GM19025 (cell line): ENCODE data around the gene RSPH6A.
"Not testable (repeated sequence)": the region's sequence is repeated elsewhere in the genome, so short reads cannot be mapped to it uniquely, and the experiment has no call there.

ENCODE experiments used
- ATAC-seq: cut with Tn5 transposase; IDR thresholded peaks from one replicate; pipeline ENCODE4 v1.9.1; 2021; ENCODE audit warnings: mild to moderate bottlenecking, low read depth, moderate library complexity; ENCODE audit not compliant: unreplicated experiment

RSPH6A gene

DNA sequence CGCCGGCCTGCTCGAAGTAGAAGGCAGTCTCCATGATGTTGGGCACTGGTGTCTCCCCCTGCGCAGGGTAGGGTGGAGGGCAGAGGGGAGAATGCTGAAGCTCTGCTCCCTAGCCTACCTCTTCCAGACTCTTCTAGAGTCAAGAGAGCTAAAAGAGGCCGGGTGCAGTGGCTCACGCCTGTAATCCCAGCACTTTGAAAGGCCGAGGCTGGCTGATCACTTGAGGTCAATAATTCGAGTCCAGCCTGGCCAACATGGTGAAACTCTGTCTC is 10.2 kb downstream of the RSPH6A start:
- no peak for ATAC-seq

DNA sequence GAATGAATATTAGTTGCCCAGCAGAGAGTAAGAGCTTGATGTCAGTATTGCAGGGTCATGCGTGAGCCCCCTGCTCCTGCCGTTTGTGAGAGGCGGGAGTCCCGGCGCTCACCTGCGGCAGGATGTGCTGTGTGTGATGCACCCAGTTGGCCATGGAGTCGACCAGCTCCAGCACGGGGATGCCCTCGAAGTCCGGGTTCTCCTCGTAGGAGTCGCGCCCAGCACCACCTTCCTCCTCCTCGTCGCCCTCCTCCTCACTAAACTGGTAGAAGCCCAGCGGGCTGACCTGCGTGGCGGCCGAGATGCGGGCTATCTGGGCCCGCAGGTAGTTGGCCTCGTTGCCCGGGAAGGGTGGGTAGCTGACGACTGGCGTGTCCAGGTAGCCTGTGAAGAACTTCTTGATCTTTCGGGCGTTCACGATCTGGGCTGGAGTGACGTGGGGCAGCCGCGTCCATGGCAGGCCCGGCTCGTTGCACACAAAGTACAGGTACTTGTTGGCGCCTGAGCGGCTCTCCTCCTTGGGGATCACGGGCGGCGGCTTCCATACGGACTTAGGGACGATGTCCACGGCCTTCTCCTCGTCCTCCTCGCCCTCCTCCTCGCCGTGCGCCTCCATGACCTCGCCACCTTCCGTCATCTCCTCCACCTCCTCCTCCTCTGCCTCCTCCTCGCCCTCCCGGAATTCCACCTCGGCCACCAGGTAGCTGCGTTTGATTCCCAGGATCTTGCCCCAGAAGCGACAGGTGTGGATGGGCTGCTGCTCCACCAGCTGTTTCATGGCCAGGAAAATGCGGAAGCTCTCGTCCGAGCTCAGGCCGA is 10.8 kb downstream of the RSPH6A start:
- no peak for ATAC-seq

DNA sequence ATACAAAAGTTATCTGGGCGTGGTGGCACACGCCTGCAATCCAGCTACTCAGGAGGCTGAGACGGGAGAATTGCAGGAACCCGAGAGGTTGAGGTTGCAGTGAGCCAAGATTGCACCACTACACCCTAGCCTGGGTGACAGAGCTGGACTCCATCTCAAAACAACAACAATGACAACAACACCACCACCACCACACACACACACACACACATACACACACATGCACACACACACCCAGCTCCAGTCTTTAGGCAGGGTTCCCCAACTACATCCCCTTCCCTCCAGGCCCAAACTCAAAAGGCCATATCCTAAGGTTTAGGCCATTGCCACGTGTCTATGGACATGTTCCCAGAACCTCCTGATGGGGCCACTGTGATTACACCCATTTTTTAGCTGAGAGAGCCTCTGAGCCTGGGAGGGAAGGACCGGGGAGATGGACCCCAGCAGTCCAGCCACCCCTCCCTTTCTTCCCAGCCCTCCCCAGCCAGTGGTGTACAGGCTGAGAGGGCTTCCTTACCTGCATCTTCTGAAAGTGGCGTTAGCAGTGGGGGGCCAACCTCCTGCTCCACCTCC is 13.4 kb downstream of the RSPH6A start:
- no peak for ATAC-seq

DNA sequence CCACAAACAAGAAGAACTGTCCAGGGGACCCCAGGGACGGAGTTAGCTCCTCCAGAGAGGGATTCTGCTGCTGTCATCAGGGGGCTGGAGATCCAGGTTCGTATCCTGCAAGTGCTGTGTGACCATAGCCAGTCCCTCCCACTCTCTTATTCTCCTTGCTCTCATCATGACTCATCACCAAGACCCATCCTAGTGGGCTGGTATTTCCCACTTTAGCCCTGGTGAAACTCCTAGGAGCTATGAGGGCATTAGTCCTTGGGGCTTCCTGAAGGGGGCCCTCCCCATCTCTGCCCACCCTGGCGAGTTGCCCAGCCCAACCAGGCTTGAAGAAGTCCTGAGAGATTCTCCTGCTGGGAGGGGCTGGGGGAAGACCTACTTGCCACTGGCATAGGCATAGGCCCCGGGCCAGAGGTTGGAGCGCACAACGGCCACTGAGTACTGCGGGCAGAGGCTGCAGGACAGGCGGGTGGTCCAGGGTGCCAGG is 15.0 kb downstream of the RSPH6A start:
- no peak for ATAC-seq

DNA sequence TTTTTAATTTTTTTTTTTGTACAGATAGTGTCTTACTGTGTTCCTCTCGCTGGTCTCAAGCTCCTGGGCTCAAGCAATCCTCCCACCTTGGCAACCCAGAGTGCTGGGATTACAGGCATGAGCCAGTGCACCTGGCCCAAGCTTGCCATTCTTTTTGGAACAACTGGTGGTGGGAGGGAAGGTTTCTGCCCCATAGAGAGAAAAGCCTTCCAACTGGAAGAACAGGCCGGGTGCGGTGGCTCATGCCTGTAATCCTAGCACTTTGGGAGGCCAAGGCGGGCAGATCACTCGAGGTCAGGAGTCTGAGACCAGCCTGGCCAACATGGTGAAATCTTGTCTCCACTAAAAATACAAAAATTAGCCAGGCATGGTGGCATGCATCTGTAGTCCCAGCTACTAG is 15.6 kb downstream of the RSPH6A start:
- ATAC-seq, result not testable (repeated sequence)

DNA sequence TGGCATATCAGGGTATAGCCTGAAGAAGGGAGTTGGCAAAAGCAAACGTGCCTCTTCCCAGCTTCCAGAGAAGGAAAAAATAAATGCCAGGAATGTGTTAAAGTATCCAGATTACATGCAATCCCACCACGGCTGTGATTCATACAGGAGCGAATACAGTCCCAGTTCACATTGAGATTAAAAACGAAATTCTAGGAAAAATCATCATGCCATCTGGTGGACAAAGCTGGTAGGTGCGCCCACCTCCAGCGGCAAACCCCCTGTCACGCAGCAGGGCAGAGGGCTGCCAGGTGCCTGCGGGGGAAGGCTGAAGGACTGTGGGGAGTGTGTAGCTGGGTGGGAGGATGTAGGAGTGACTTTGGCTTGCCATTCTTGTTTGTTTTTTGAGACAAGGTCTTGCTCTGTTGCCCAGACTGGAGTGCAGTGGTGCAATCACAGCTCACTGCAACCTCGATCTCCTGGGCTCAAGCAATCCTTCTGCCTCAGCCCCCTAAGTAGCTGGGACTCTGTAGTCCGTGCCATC is 16.1 kb downstream of the RSPH6A start:
- no peak for ATAC-seq

DNA sequence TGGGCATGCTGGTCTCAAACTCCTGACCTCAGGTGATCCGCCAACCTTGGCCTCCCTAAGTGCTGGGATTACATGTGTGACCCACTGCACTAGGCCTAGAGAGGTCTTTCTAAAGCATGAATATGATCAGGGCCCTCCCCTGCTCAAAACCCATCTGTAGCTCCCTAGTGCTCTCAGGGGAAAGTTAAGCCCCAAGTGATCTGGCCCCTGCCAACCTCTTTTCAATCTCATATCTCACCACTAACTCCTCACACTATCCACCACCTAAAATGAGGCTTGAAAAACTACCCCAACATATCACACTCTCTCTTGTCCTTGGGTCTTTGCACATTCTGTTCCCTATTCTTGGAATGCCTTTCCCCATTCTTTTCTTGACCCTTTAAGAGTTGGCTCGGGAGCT is 20.5 kb downstream of the RSPH6A start:
- no peak for ATAC-seq

DNA sequence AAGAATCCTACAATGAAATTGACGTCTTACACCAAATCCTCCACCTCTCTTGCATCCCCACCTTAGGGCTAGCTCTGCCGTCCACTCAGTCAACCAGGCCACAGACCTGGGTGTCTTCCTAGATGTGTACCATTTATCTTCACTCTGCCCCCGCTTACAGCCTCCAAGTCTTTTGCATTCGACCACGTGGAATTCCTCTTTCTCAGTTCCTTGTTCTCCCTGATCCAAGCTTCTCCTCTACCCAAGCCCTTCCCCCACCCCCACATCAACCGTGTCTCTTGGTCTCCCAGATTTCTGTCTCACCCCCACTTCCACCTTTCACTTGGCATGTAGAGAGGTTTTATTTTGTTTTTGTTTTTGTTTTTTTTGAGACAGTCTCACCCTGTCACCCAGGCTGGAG is 21.2 kb downstream of the RSPH6A start:
- no peak for ATAC-seq

DNA sequence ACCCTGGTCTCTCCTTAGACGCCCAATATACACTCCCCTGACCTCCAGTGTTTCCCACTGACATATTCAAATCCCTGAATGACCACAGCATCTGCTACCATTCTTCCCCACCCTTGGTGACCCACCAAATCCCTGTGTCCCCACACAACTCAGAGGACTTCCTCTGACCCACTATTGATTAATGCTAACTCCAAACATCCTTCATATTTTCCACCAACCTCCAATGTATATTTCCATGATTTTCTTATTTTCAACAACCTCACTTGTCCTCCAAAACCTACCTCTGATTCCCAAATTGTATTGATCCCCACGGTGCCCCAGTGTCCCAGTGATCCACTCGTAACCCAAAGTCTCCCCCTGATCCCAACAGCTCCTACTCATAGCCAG is 21.9 kb downstream of the RSPH6A start:
- no peak for ATAC-seq

DNA sequence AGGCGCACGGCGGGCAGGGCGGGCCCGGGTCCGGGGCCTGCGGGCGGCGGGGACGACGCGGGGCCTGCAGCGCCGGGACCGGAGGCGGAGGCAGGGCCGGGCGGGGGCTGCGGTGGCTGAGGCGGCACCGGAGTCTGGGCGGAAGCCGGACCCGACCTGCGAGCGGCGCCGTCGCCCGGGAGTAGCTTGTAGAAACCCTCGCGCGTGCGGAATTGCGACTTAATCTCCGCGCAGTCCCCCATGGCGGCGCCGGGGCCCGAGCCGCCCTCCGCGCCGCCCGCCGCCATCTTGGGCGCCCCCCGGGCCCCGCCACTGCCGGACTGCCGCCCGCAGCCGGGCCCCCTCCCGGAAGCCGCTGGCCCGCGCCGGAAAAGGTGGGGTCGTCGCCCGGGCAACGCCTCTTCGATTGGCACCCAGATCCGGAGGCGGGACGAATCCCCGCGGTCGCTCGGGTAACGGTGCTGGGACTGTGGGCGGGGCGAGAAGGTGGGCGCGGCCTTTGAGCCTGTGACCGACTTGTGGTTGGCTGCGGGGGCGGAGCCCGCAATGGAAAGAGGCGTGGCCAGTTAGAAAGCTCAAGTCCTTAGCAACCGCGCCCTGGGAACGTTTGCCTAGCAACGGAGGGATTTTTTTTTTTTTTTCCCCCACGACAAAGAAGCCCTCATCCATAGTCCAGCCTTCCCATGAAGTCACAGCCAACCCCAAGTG is 22.5 kb downstream of the RSPH6A start, which contains the start of gene DMWD:
Gene DMWD, minus strand, starts transcription at position 376 of the 708 bp plus-strand sequence. Its CDS starts 89 bp downstream, at position 287.
- ATAC-seq, result peak; percentile 94

DNA sequence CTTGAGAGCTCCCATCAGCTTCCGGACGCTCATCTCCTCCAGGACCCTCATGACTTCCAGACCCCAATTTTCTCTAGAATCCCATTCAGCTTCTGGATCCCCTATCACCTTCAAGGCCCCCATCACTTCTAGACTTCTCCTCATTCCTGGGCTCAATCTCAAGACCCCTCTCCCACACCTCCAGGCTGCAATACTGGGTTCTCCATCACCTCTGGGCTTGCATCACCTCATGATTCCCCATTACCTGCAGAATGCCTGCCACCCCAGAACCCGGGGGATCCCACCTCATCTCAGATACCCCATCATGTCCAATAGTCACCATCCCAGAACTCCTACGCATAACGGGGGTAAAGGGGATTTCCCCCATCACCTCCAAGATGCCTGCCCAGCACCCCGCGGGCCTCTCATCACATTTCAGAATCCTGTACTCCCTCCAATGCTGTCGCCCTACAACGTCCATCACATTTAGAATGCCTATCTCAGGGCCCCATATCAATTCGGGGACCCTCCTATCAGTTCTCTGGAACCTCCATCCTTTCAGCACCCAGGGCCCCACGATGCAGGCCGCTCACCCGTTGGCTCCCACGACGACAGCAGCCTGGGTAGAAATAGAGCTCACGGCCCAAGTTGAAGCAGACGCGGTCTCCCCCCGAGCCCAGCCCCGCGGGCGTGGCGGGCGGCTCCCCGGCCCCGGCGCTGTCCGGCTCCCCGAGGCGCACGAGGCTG is 23.2 kb downstream of the RSPH6A start:
- peak; percentile 15 for ATAC-seq

DNA sequence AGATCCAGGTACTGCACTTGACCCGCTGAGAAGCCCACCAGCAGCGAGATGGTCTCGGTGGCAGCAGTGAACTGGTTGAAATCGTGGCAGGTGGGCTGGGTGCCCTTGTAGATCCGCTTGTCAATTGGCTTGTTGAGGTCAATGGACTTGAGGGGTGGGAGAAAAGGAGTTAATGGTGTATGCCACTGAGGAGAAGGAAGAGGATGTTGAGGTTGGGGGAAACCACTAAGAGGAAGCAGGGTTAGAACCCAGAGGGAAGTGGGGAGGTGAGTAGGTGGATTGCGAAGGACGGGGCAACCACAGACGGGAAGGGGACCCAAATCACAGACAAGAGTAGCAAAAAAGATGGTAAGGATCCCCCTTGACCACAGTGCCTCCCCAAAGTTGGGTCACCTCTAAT is 24.2 kb downstream of the RSPH6A start:
- ATAC-seq, result no peak

DNA sequence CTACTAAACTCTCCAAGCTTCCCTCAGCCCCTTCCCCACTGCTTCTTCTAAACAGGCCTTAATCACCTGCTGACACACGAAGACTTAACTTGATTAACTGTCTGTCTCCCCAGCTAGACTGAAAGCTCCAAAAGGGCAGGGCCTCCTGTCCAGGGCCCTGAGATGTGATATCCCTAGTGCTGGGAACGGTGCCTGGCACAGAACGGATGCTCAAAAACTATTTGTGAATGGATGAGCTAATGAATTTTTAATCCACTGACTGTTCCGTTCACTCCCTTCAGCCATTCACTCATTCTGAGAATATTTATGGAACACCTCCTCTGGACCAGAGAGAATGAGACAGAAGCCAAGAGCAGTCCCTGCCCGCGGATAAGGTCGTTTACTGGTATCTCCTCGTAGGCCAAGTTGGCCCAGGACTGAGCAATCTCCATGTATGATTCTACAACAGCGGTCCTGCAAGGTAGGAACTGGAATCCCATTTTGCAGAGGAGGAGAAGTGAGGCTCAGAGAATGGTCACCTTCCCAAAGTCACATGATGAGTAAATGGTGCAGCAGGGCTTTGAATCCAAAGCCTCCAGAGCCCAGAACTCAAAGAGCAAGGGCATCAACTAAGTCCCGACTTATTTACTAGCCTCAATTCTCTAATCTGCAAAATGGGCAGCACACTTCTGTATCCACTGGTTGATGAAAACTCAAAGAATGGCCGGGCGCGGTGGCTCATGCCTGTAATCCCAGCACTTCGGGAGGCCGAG is 25.9 kb downstream of the RSPH6A start:
- no peak for ATAC-seq

DNA sequence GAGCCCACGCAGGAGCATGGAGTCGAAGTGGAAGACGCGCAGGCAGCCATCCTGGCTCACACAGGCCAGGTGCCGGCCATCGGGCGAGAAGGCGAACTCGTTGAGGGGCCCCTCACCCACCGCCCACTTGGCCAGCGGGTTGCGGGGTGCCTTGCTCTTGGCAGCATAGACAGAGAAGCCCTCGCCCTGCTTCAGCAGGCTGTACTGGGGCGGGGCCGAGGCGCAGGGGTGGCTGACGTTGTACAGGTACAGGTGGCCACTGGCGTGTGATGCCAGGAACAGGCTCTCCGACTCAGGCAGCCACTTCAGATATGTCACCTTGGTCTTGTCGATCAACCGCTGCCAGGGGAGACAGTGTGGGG is 28.6 kb downstream of the RSPH6A start:
- ATAC-seq, result no peak

DNA sequence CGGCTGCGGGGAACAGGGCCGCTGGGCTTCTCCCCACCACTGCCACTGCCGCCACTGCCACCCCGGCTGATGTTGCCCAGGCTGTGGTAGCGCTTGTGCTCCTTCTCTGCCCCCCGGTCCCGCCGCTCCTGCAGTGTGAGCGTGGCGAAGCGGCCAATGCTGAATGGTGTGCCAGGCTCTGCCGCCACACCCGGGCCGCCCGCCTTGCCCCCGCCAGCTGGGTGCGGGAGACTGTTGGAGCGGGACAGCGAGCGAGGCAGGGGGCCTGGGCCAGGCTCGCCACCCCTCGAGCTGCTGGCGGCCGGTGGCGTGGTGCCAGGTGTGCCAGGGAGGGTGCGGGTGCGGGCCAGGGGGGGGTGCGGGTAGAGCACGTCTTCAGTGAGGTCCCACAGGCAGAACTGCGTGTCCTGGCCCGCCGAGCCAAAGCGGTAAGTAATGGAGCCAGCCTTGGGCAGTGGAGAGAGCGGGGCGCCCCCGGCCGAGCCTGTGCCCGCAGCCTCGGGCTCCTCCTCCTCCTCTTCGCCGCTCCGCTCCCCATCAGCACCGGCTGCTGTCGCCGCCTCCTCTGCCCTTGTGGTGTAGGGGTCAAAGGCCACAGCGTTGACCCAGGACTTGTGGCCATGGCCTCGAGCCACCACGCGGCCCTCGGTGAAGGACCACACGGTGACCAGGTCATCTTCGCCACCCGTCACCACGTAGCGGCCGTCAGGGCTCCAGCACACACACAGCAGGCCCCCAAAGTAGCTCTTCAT is 29.2 kb downstream of the RSPH6A start:
- no peak for ATAC-seq

DNA sequence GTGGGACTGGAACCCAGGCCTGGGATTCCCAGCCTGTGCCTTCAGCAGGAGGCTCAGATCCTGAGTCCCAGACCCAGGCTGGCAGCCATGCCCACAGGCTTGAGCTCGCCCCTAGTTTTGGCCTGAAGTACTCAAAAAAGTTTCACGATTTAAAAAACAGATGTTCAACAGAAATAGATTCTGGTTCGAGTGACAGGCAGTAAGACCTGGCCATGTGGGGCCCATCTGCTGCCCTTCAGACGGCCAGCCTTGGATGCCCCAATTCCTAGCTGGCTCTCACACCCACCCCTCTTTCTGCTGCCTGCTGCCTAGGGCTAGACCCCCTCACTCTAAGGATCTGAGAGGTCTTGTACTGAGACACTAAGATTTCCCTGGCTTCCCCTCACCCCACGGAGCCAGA is 30.0 kb downstream of the RSPH6A start:
- no peak for ATAC-seq

DNA sequence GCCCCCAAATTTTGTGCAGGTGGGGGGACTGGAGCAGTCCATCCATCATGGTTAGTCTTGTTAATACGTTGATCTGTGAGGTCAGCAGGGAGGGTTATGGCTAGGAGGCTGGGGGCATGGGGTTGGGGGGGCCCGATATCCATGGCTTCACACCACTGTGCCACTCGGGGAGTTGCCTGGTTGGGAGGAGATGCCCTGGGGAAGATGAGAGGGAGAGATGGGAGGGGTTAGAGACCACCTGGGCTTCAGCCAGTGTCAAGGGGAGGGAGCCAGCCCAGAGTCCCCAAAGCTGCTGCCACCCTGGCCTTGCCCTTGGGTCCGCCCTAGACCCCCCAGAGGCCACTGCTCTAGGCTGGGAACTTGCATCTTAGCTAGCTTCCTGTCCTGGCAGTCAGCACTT is 31.0 kb downstream of the RSPH6A start:
- ATAC-seq, result no peak

DNA sequence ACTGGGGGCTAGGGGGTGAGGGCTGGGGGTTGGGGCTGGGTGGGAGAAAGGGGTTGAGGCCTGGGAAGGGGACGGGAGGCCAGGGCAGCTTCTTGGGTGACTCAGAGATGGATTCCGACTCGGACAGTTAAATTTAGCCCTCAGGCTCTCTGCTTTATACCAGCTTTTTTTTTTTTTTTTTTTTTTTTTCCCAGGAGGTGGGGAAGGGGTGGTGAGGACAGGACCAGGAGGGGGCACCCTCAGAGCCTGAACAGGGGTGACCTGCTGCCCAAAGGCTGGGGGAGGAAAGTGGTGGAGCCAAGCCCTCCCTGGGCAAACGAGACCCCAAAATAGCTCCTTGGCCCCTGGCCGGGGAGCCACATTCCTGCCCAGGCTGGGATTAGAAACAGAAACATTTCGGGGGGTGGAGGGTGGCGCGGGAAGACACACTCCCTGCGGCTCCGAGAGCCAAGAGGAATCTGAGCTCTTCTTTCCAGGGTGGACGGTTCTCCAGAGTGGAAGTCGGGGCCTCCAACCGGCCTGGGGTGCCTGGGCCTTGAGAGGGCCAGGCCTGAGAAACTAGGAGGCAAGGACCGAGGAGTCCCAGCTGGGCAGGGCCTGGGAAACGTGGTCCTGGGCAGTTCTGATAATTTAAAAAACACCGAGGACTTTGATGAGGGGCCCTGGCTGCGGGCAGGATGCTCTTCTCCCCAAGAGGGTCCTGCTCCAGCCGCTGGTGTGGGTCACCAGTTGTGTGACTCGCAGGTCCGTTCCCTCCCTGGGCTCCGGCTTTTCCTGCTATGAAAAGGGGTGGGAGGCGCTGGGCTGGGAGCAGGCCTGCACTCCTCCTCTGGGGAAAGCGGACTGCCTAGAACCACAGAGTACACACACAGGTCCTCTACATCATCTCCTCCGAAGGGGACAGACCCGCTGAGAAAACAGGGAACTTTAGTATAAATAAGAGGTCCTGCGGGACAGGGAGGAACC is 32.0 kb downstream of the RSPH6A start:
- ATAC-seq, result no peak
